ENCODE measurements around the gene ALKBH3. TPM values are rescaled to one million over a fixed set of nuclear protein-coding genes. Genes with fewer than 3 reads are reported as not detected.
A peak's percentile ranks its signal among the peaks of the same experiment; 100 is the strongest.

ALKBH3 gene
- total RNA-seq, 1 experiment from 2014 or later, result 18.8 TPM

DNA sequence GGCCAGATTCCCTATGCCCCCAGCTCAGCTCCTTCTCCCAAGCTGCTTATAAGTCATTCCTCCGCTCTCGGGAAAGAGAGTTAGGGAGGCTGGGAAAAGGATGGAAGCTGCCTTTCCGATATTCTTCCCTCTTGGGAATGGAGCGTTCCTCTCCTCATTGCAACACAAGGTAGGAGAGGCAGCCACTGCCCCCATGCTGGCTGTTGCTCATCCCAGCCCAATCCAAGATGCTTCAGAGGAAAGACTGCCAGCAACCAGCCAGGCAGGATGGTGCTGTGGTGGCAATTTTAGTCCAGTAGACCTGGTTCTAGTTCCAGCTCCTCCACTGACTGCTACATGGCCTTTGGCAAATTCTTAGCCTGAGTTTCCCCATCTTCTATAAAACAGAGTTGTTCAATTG lies 48.1 kb downstream of the ALKBH3 start:
- no peak overlapping the region for H3K23ac ChIP-seq (ENCODE audit: insufficient read length, low read depth, low read length)
- H3K9me3 ChIP-seq (ENCODE audit: control insufficient read depth, low read depth, low read length), result no peaks in the 10 kb centered on the region
- no peak overlapping the region for H4K5ac ChIP-seq (ENCODE audit: insufficient read length, low read depth, low read length)
- Mint-ChIP-seq H3K27ac (peak overlapping the region in 1 of 3 experiments; percentile 80; a peak in 1 of 7 replicates), H3K27me3 (ENCODE audit: low read depth) (0 out of 2 replicates have a peak, but pooled peaks cover 2% of the 10 kb centered on the region), H3K4me3 (no peak overlapping the region), H3K9me3 (no peaks in the 10 kb centered on the region), H3K36me3 (ENCODE audit: insufficient read depth in 1 of 3, low read depth in 3 of 3) (no peaks in the 10 kb centered on the region), H3K4me1 (peaks cover 21 to 64% of the 10 kb centered on the region in 2 experiments)
- no peak overlapping the region for H2BK20ac ChIP-seq (ENCODE audit: low read depth, low read length, poor library complexity, severe bottlenecking)
- H3K9ac ChIP-seq (ENCODE audit: extremely low read depth, insufficient read length, low read length), result no peak overlapping the region
- H3K4me2 ChIP-seq (ENCODE audit: insufficient read depth, insufficient read length, low read length), result no peak overlapping the region
- H3K56ac ChIP-seq (ENCODE audit: insufficient read length, low read depth, low read length), result no peak overlapping the region
- H3K4ac ChIP-seq (ENCODE audit: low read depth, low read length), result no peak overlapping the region
- WGBS (ENCODE audit: extremely low coverage, insufficient read length, low lambda C conversion rate), result no CpG with 5 or more reads among the region's 4 CpGs
- H3T11ph ChIP-seq (ENCODE audit: low read length), result no peak overlapping the region
- TF ChIP-seq, protein P1, sequence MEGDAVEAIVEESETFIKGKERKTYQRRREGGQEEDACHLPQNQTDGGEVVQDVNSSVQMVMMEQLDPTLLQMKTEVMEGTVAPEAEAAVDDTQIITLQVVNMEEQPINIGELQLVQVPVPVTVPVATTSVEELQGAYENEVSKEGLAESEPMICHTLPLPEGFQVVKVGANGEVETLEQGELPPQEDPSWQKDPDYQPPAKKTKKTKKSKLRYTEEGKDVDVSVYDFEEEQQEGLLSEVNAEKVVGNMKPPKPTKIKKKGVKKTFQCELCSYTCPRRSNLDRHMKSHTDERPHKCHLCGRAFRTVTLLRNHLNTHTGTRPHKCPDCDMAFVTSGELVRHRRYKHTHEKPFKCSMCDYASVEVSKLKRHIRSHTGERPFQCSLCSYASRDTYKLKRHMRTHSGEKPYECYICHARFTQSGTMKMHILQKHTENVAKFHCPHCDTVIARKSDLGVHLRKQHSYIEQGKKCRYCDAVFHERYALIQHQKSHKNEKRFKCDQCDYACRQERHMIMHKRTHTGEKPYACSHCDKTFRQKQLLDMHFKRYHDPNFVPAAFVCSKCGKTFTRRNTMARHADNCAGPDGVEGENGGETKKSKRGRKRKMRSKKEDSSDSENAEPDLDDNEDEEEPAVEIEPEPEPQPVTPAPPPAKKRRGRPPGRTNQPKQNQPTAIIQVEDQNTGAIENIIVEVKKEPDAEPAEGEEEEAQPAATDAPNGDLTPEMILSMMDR (conservative IDR thresholded peaks at IDR 0.05), result no peak
- H3K79me2 ChIP-seq (ENCODE audit: insufficient read depth, low read length), result no peaks in the 10 kb centered on the region
- H4K91ac ChIP-seq (ENCODE audit: insufficient read length, low read depth, low read length), result no peak overlapping the region
- no peaks in the 10 kb centered on the region for H3K23me2 ChIP-seq (ENCODE audit: insufficient read length, low read depth, low read length, poor library complexity, severe bottlenecking)
- H2BK5ac ChIP-seq (ENCODE audit: insufficient read length, low read length), result no peak overlapping the region
- no peak overlapping the region for H2AFZ ChIP-seq (ENCODE audit: low read length)
- no peak overlapping the region for H3K27ac ChIP-seq (ENCODE audit: insufficient read length, low read depth, low read length)
- no peaks in the 10 kb centered on the region for H3K27me3 ChIP-seq (ENCODE audit: insufficient read depth, low read length)
- H3K14ac ChIP-seq (ENCODE audit: insufficient read depth, low read length), result no peak overlapping the region
- H3K79me1 ChIP-seq (ENCODE audit: insufficient read depth, low read depth, low read length, poor library complexity, severe bottlenecking), result no peaks in the 10 kb centered on the region
- H2BK15ac ChIP-seq (ENCODE audit: low read depth, low read length), result no peak overlapping the region
- H3K18ac ChIP-seq (ENCODE audit: insufficient read length, low read depth, low read length), result no peak overlapping the region
- H2BK120ac ChIP-seq (ENCODE audit: low read depth, low read length, poor library complexity, severe bottlenecking), result no peak overlapping the region
- peaks cover 3% of the 10 kb centered on the region; the same call in 1 of the 2 replicates for H3K4me1 ChIP-seq (ENCODE audit: insufficient read depth, low read length)
- no peak overlapping the region for H2AK5ac ChIP-seq (ENCODE audit: insufficient read length, low read length)
- H2BK12ac ChIP-seq (ENCODE audit: insufficient read length, low read depth, low read length), result no peak overlapping the region
- DNase-seq, result no peak
- H4K20me1 ChIP-seq (ENCODE audit: control insufficient read depth, insufficient read depth, insufficient read length), result no peaks in the 10 kb centered on the region
- H4K8ac ChIP-seq (replicated peaks; ENCODE audit: insufficient read length, low read depth, low read length), result no peak overlapping the region

Measured in H9 (cell line).